Keratinocyte (primary cell): ENCODE data around the gene OTUD7B. TPM values are rescaled to one million over a fixed set of nuclear protein-coding genes. Genes with fewer than 3 reads are reported as not detected.

Experiments used
- DNase-seq: peaks from one replicate; pipeline ENCODE4 v3.0.0-alpha.2; 2011; ENCODE audit warnings: low read depth, missing footprints, low spot score
- FAIRE-seq: peaks from 2 replicates; lab custom pipeline; 2011; peaks lifted over from hg19 to GRCh38; lab: Jason Lieb, UNC
- H2AFZ ChIP-seq: 2 replicates; pipeline ENCODE4 v1.6.0; 2012; ENCODE audit warnings: low read length, control low read depth, inconsistent platforms; ENCODE audit not compliant: control insufficient read depth
- H3K27ac ChIP-seq: 2 replicates; pipeline ENCODE4 v1.5.1; 2011; ENCODE audit warnings: low read length; ENCODE audit not compliant: control insufficient read depth, insufficient read depth
- H3K27me3 ChIP-seq: 3 replicates; pipeline ENCODE4 v1.6.0; 2011; ENCODE audit warnings: low read length; ENCODE audit not compliant: control insufficient read depth, insufficient read depth; ENCODE audit errors: extremely low read depth
- H3K36me3 ChIP-seq, 2 experiments: 2 replicates in 1 of 2; 3 replicates in 1 of 2; pipeline ENCODE4 v1.5.1; 2011; ENCODE audit warnings: low read length in 2 of 2, mild to moderate bottlenecking in 1 of 2; ENCODE audit not compliant: control insufficient read depth in 2 of 2, insufficient read depth in 2 of 2; ENCODE audit errors: extremely low read depth in 1 of 2
- H3K4me1 ChIP-seq: 3 replicates; pipeline ENCODE4 v1.5.1; 2011; ENCODE audit warnings: low read length; ENCODE audit not compliant: control insufficient read depth, insufficient read depth; ENCODE audit errors: extremely low read depth
- H3K4me2 ChIP-seq: 3 replicates; pipeline ENCODE4 v1.6.0; 2011; ENCODE audit warnings: low read depth, low read length; ENCODE audit not compliant: control insufficient read depth, insufficient read depth; ENCODE audit errors: extremely low read depth
- H3K4me3 ChIP-seq, 3 experiments: fragments of 200-600 bp in 1 of 3; sonication (generic) in 1 of 3; 2 replicates in 2 of 3; 3 replicates in 1 of 3; pipeline ENCODE4 v1.5.1; 2011 to 2016; ENCODE audit warnings: low read length in 3 of 3, mild to moderate bottlenecking in 3 of 3, control low read depth in 2 of 3, inconsistent platforms in 1 of 3, low read depth in 1 of 3, mixed read lengths in 1 of 3, mixed run types in 1 of 3, moderate library complexity in 1 of 3; ENCODE audit not compliant: control insufficient read depth in 2 of 3, insufficient read depth in 2 of 3; ENCODE audit errors: extremely low read depth in 1 of 3
- H3K79me2 ChIP-seq: 2 replicates; pipeline ENCODE4 v1.6.0; 2012; ENCODE audit warnings: low read length; ENCODE audit not compliant: control insufficient read depth, insufficient read depth
- H3K9ac ChIP-seq: 3 replicates; pipeline ENCODE4 v1.6.0; 2011; ENCODE audit warnings: low read length; ENCODE audit not compliant: control insufficient read depth, insufficient read depth; ENCODE audit errors: extremely low read depth
- H3K9me1 ChIP-seq: 3 replicates; pipeline ENCODE4 v1.6.0; 2011; ENCODE audit warnings: low read length; ENCODE audit not compliant: control insufficient read depth, insufficient read depth; ENCODE audit errors: extremely low read depth
- H3K9me3 ChIP-seq: 2 replicates; pipeline ENCODE4 v1.5.1; 2012; ENCODE audit warnings: low read depth, low read length; ENCODE audit not compliant: control insufficient read depth
- H4K20me1 ChIP-seq: 3 replicates; pipeline ENCODE4 v1.6.0; 2011; ENCODE audit warnings: low read length; ENCODE audit not compliant: control insufficient read depth, insufficient read depth; ENCODE audit errors: extremely low read depth
- CTCF ChIP-seq, 3 experiments: IDR thresholded peaks in 1 of 3; conservative IDR thresholded peaks in 1 of 3; optimal IDR thresholded peaks in 1 of 3; 2 replicates in 2 of 3; 3 replicates in 1 of 3; pipeline versions ENCODE3 to v1.5.1; 2011; ENCODE audit warnings: low read length in 3 of 3, mild to moderate bottlenecking in 3 of 3, moderate library complexity in 2 of 3, control low read depth in 1 of 3, inconsistent platforms in 1 of 3; ENCODE audit not compliant: insufficient read depth in 2 of 3; ENCODE audit errors: extremely low read depth in 1 of 3
- EZH2 ChIP-seq: IDR thresholded peaks from one replicate; pipeline ENCODE4 v1.6.1; 2012; ENCODE audit warnings: inconsistent platforms, mild to moderate bottlenecking, low read length, moderate library complexity
- dilution Hi-C: fragments of 300-500 bp; cut with MboI; formaldehyde crosslinking; loops from one replicate; pipeline ENCODE4 v1.7.0; 2020; ENCODE audit warnings: low sequenced_read_pairs; ENCODE audit not compliant: extremely low pct_ligation_motif_present
- polyA plus RNA-seq, 5 experiments: library from polyadenylated mRNA; depleted of rRNA in 3 of 5; stranded (reverse) in 3 of 5; stranded (forward) in 1 of 5; unstranded in 1 of 5; fragments of >200 nt; gene quantifications; 1 replicate in 1 of 5; 2 replicates in 3 of 5; 3 replicates in 1 of 5; pipeline versions ENCODE4 v1.2.1 to v1.2.3, GENCODE V29; 2011 to 2012; ENCODE audit warnings: missing spikeins in 2 of 5, low read depth in 1 of 5, low replicate concordance in 1 of 5

The OTUD7B gene
- polyA plus RNA-seq, 1 donor (not counting 4 experiments of a cell fraction or from before 2014, with no cell fraction given), result 8.7 TPM

GRCh38 chr1:149888247-149888998, 122.1 kb downstream of the OTUD7B start:
- FAIRE-seq (no peak), DNase-seq (peak; percentile 60)
- no peaks in the 10 kb centered on the region for H3K27me3 ChIP-seq
- H3K27ac ChIP-seq, result peak overlapping the region; percentile 98
- no peaks in the 10 kb centered on the region for H3K79me2 ChIP-seq
- peak overlapping the region; percentile 53 to 88 (median 61) for H3K4me3 ChIP-seq
- peak overlapping the region; percentile 100 for H3K4me2 ChIP-seq
- H3K36me3 ChIP-seq, result no peaks in the 10 kb centered on the region
- H4K20me1 ChIP-seq, result no peaks in the 10 kb centered on the region
- peak; percentile 69 to 76 (median 70) for TF ChIP-seq CTCF (optimal IDR thresholded peaks at IDR 0.05 in 1 of 3, IDR thresholded peaks at IDR 0.05 in 1 of 3, conservative IDR thresholded peaks at IDR 0.05 in 1 of 3; ENCODE audit: extremely low read depth in 1 of 3, insufficient read depth in 2 of 3, low read length in 3 of 3)
- no peak for TF ChIP-seq EZH2
- peak overlapping the region; percentile 94 for H2AFZ ChIP-seq
- no peaks in the 10 kb centered on the region for H3K9me1 ChIP-seq
- H3K9ac ChIP-seq, result peak overlapping the region; percentile 92
- dilution Hi-C loops, result no loop called here
- H3K9me3 ChIP-seq, result no peaks in the 10 kb centered on the region
- H3K4me1 ChIP-seq, result peaks cover 20% of the 10 kb centered on the region

Other genes starting within 250 kb of the OTUD7B start
- not detected in 3 replicates for gene FCGR1A, start 228.0 kb downstream of the OTUD7B start, polyA plus RNA-seq
- gene BOLA1, start 111.2 kb downstream of the OTUD7B start, polyA plus RNA-seq, result 9.5 to 15.4 TPM (median 13.8 TPM) in 3 replicates
- gene SV2A, start 92.9 kb downstream of the OTUD7B start, polyA plus RNA-seq, result 0.10 to 0.71 TPM (median 0.28 TPM) in 3 replicates
- 16.9 to 59.9 TPM (median 35.4 TPM) in 3 replicates for gene SF3B4, start 82.9 kb downstream of the OTUD7B start, polyA plus RNA-seq
- 11.8 to 15.6 TPM (median 12.8 TPM) in 3 replicates for gene MTMR11, start 73.8 kb downstream of the OTUD7B start, polyA plus RNA-seq
- 24.5 to 40.0 TPM (median 34.3 TPM) in 3 replicates for gene VPS45, start 57.0 kb upstream of the OTUD7B start, polyA plus RNA-seq
- gene PLEKHO1, start 139.2 kb upstream of the OTUD7B start, polyA plus RNA-seq, result 2.2 to 3.3 TPM (median 2.7 TPM) in 3 replicates
- 6.1 to 18.9 TPM (median 9.2 TPM) in 3 replicates for gene ANP32E, start 225.4 kb upstream of the OTUD7B start, polyA plus RNA-seq
- 0.24 to 0.59 TPM (median 0.28 TPM) in 3 replicates for gene CA14, start 247.0 kb upstream of the OTUD7B start, polyA plus RNA-seq